Neutrophil (primary cell): ENCODE data around the gene PLSCR1.
A peak's percentile ranks its signal among the peaks of the same experiment; 100 is the strongest.

Experiments
- H3K27ac ChIP-seq: fragments of 200-600 bp; sonication (generic); 2 replicates; pipeline ENCODE4 v1.5.1; 2016; ENCODE audit warnings: mild to moderate bottlenecking, moderate library complexity
- H3K27me3 ChIP-seq: fragments of 200-600 bp; sonication (generic); 2 replicates; pipeline ENCODE4 v1.6.0; 2016; ENCODE audit warnings: mild to moderate bottlenecking
- H3K36me3 ChIP-seq: fragments of 200-600 bp; sonication (generic); 2 replicates; pipeline ENCODE4 v1.5.1; 2017
- H3K4me1 ChIP-seq, 2 experiments: fragments of 200-600 bp in 1 of 2; sonication (generic) in 1 of 2; 1 replicate in 1 of 2; 2 replicates in 1 of 2; pipeline versions ENCODE4 v1.5.1 to v1.6.1; 2013 to 2016; ENCODE audit warnings: low read depth in 1 of 2, low read length in 1 of 2, mild to moderate bottlenecking in 1 of 2, moderate library complexity in 1 of 2; ENCODE audit not compliant: control insufficient read depth in 1 of 2, insufficient read depth in 1 of 2
- H3K4me3 ChIP-seq, 2 experiments: fragments of 200-600 bp in 1 of 2; sonication (generic) in 1 of 2; 1 replicate in 1 of 2; 2 replicates in 1 of 2; pipeline ENCODE4 v1.5.1; 2013 to 2016; ENCODE audit warnings: low read depth in 1 of 2, low read length in 1 of 2, mild to moderate bottlenecking in 1 of 2, moderate library complexity in 1 of 2
- H3K9me3 ChIP-seq: fragments of 200-600 bp; sonication (generic); 2 replicates; pipeline ENCODE4 v1.5.1; 2016
- TF ChIP-seq, protein P1 (sequence below): fragments of 200-600 bp; sonication (generic); IDR thresholded peaks from 2 replicates; pipeline ENCODE4 v1.5.1; 2016; ENCODE audit warnings: antibody characterized with exemption

The PLSCR1 gene

GRCh38 chr3:146542978-146543377 is 1.4 kb downstream of the PLSCR1 start:
- Histone ChIP-seq H3K4me1 (peaks cover 61 to 72% of the 10 kb centered on the region in 2 experiments), H3K4me3 (peak overlapping the region; percentile 73 to 89), H3K27me3 (no peaks in the 10 kb centered on the region), H3K9me3 (no peaks in the 10 kb centered on the region), H3K27ac (peak overlapping the region; percentile 93), H3K36me3 (no peaks in the 10 kb centered on the region)
- TF ChIP-seq, protein P1, sequence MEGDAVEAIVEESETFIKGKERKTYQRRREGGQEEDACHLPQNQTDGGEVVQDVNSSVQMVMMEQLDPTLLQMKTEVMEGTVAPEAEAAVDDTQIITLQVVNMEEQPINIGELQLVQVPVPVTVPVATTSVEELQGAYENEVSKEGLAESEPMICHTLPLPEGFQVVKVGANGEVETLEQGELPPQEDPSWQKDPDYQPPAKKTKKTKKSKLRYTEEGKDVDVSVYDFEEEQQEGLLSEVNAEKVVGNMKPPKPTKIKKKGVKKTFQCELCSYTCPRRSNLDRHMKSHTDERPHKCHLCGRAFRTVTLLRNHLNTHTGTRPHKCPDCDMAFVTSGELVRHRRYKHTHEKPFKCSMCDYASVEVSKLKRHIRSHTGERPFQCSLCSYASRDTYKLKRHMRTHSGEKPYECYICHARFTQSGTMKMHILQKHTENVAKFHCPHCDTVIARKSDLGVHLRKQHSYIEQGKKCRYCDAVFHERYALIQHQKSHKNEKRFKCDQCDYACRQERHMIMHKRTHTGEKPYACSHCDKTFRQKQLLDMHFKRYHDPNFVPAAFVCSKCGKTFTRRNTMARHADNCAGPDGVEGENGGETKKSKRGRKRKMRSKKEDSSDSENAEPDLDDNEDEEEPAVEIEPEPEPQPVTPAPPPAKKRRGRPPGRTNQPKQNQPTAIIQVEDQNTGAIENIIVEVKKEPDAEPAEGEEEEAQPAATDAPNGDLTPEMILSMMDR, result no peak

DNA sequence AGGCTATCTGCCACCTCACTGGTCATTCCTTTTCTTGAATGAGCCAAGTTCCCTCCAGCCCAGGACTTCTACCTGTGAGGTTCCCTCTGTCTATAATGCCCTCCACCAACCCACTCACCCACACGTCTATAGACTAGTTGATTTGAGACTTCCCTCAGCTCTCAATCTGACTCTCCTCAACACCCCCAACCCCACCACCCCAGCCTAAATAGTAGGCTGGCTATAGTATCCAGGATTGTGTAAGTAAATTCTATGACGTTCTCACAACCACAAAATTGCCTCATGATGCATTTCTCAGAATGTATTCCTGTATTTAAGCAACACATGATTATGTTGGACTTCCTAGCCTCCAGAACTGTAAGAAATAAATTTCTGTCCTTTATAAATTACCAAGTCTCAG is 2.2 kb downstream of the PLSCR1 start:
- H3K4me1 ChIP-seq, result peaks cover 69 to 80% of the 10 kb centered on the region in 2 experiments
- H3K27ac ChIP-seq, result peak overlapping the region; percentile 93
- H3K36me3 ChIP-seq, result peaks cover 5% of the 10 kb centered on the region
- no peaks in the 10 kb centered on the region for H3K9me3 ChIP-seq
- no peaks in the 10 kb centered on the region for H3K27me3 ChIP-seq
- peak overlapping the region; percentile 73 to 89 for H3K4me3 ChIP-seq
- TF ChIP-seq, protein P1, result no peak

DNA sequence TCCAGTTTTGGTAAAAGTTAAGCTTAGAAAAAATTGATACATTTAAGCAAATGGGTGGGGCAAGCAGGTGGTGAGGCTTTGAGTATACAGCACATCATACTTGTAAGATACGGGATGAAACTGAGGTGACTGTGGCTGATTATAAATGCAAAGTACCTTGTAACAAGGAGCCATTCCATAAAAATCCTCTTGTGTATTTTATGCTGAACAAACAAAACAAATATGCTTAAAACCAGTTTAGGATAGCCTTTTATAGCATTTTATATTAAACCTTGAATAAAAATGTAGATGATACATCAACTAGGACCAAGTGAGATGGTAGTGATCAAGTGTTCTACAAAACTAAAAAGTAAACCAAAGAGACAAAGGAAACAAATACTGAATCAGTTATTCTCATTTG is 3.4 kb downstream of the PLSCR1 start:
- Histone ChIP-seq H3K4me1 (peaks cover 81 to 91% of the 10 kb centered on the region in 2 experiments), H3K27ac (peak overlapping the region; percentile 93), H3K36me3 (peaks cover 5% of the 10 kb centered on the region), H3K4me3 (peak overlapping the region; percentile 73 to 89), H3K9me3 (no peaks in the 10 kb centered on the region), H3K27me3 (no peaks in the 10 kb centered on the region)
- TF ChIP-seq, protein P1, result no peak

DNA sequence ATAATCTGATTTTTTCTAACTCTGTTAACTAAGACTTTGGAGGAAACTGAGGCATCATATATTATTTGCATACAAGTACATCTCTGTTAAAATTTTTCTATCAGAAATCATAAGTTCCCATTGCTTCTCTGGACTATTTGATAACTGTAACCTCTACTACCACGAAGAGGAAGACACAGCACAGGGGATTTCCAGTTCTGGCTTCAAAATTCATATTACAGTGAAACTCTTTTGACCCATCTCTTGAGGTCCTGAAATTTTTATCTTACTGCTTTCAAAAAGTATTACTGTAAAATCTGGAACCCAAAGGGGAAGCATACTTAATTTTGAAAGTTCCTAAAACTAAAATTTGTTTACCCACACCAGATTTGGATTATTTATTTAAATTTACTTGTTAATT is 4.2 kb downstream of the PLSCR1 start:
- H3K27me3 ChIP-seq, result no peaks in the 10 kb centered on the region
- peak overlapping the region; percentile 93 for H3K27ac ChIP-seq
- H3K4me3 ChIP-seq, result peak overlapping the region in 1 of 2 experiments; percentile 89
- H3K4me1 ChIP-seq, result peaks cover 87 to 90% of the 10 kb centered on the region in 2 experiments
- TF ChIP-seq, protein P1, result no peak
- peaks cover 8% of the 10 kb centered on the region for H3K36me3 ChIP-seq
- no peaks in the 10 kb centered on the region for H3K9me3 ChIP-seq

DNA sequence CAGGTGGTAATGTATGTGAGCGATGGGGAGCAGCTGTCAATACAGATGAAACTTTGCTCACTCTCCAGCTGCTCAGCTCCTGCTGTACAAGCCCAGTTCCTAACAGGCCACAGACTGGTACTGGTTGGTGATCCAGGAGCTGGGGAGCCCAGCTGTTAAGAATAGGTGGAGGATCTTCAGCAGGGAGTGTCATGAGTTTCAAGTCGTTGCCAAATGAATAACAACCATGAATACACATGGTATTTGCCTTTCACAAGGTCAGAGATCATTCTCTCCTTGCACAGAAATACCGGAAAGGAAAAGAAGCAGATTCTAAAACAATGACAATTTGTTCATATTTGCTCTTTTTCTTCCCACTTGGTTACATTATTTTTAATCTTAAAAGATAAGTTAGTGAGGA is 5.1 kb downstream of the PLSCR1 start:
- Histone ChIP-seq H3K9me3 (no peaks in the 10 kb centered on the region), H3K36me3 (peaks cover 12% of the 10 kb centered on the region), H3K4me1 (peaks cover 82 to 85% of the 10 kb centered on the region in 2 experiments), H3K27me3 (no peaks in the 10 kb centered on the region), H3K27ac (peak overlapping the region; percentile 93), H3K4me3 (peak overlapping the region in 1 of 2 experiments; percentile 25)
- TF ChIP-seq, protein P1, result no peak

DNA sequence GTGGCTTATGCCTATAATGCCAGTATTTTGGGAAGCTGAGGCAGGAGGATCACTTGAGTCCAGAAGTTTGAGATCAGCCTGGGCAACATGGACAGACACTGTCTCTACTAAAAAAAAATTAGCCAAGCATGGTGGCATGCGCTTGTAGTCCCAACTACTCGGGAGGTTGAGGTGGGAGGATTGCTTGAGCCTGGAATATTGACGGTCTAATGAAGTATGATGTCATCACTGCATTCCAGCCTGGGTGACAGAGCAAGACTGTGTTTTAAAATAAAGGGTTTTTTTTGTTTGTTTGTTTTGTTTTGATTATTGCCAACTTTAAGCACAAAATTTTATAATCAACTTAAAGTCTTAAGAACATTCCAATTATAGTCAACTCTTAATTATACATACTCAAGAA is 6.8 kb downstream of the PLSCR1 start:
- Histone ChIP-seq H3K9me3 (no peaks in the 10 kb centered on the region), H3K4me1 (peaks cover 73 to 74% of the 10 kb centered on the region in 2 experiments), H3K27ac (peak overlapping the region; percentile 18)

More for the DNA sequence above, 6.8 kb downstream of the PLSCR1 start:
- Histone ChIP-seq H3K27me3 (no peaks in the 10 kb centered on the region), H3K36me3 (peaks cover 22% of the 10 kb centered on the region), H3K4me3 (no peak overlapping the region)
- TF ChIP-seq, protein P1, result no peak
